Measurements from ENCODE around the gene DLK2. TPM values are rescaled to one million over a fixed set of nuclear protein-coding genes. Genes with fewer than 3 reads are reported as not detected.
A peak's percentile ranks its signal among the peaks of the same experiment; 100 is the strongest.
"Not testable (repeated sequence)": the region's sequence is repeated elsewhere in the genome, so short reads cannot be mapped to it uniquely, and the experiment has no call there.

Gene DLK2
- total RNA-seq, result 1.9 TPM
- long read RNA-seq, partial matches to known transcripts, result 0 of 5 reads
- long read RNA-seq, other reads (novel, unspliced or antisense), result 2 of 5 reads

- no peak for DNase-seq (ENCODE audit: missing footprints)
- intact Hi-C loops (cut with DNase I), result loop anchor here (2.0 kb wide), 1 partner anchor 41 kb away; no protein-coding TSS in a partner anchor
- ATAC-seq, result no peak
Measured at GRCh38 chr6:43455531-43456428, at the start of gene DLK2. Gene DLK2 (minus strand): TSS chr6:43455548. CDS start chr6:43454825, 723 bp downstream.

- DNase-seq (ENCODE audit: missing footprints), result no peak
- intact Hi-C loops (cut with DNase I), result loop anchor here (1.0 kb wide), 1 partner anchor 120 kb away; no protein-coding TSS in a partner anchor
- ATAC-seq, result no peak
Measured at GRCh38 chr6:43503443-43503842, 48.1 kb upstream of the DLK2 start.

GRCh38 chr6:43502666-43503065, 47.3 kb upstream of the DLK2 start:
- peak; percentile 52 for ATAC-seq
- no peak for DNase-seq (ENCODE audit: missing footprints)
- intact Hi-C loops (cut with DNase I), result loop anchor here (1.0 kb wide), 1 partner anchor 119 kb away; no protein-coding TSS in a partner anchor

GRCh38 chr6:43500921-43501320, 45.6 kb upstream of the DLK2 start:
- intact Hi-C loops (cut with DNase I), result no loop called here
- no peak for ATAC-seq
- DNase-seq (ENCODE audit: missing footprints), result no peak

- no peak for ATAC-seq
Measured at GRCh38 chr6:43499028-43499815, 43.9 kb upstream of the DLK2 start.

GRCh38 chr6:43498291-43498690, 42.9 kb upstream of the DLK2 start:
- DNase-seq (ENCODE audit: missing footprints); ATAC-seq; intact Hi-C loops (cut with DNase I): not testable (repeated sequence)

More at GRCh38 chr6:43499028-43499815, 43.9 kb upstream of the DLK2 start:
- DNase-seq (ENCODE audit: missing footprints), result no peak
- intact Hi-C loops (cut with DNase I), result no loop called here

- intact Hi-C loops (cut with DNase I), result loop anchor here (2.0 kb wide), 1 partner anchor 43 kb away; the partner anchor contains the start of gene DLK2
- no peak for DNase-seq (ENCODE audit: missing footprints)
- ATAC-seq, result no peak
Measured at GRCh38 chr6:43497689-43498088, 42.3 kb upstream of the DLK2 start.

- intact Hi-C loops (cut with DNase I), result loop anchor here (2.0 kb wide), 1 partner anchor 42 kb away; the partner anchor contains the start of gene DLK2
- ATAC-seq (no peak), DNase-seq (ENCODE audit: missing footprints) (no peak)
Measured at GRCh38 chr6:43497129-43497396, 41.7 kb upstream of the DLK2 start.

- intact Hi-C loops (cut with DNase I), result loop anchor here (2.0 kb wide), 1 partner anchor 42 kb away; the partner anchor contains the start of gene DLK2
- ATAC-seq (no peak), DNase-seq (ENCODE audit: missing footprints) (no peak)
Measured at GRCh38 chr6:43496370-43497128, 41.2 kb upstream of the DLK2 start.

- intact Hi-C loops (cut with DNase I), result loop anchor here (2.0 kb wide), 1 partner anchor 25 kb away; no protein-coding TSS in a partner anchor
- DNase-seq (ENCODE audit: missing footprints) (no peak), ATAC-seq (no peak)
Measured at GRCh38 chr6:43495409-43495941, 40.1 kb upstream of the DLK2 start.

- intact Hi-C loops (cut with DNase I), result loop anchor here (2.0 kb wide), 1 partner anchor 24 kb away; no protein-coding TSS in a partner anchor
- DNase-seq (ENCODE audit: missing footprints) (no peak), ATAC-seq (no peak)
Measured at GRCh38 chr6:43494766-43495165, 39.4 kb upstream of the DLK2 start.

GRCh38 chr6:43494321-43494720, 39.0 kb upstream of the DLK2 start:
- intact Hi-C loops (cut with DNase I), result loop anchor here (2.0 kb wide), 1 partner anchor 24 kb away; no protein-coding TSS in a partner anchor
- no peak for DNase-seq (ENCODE audit: missing footprints)
- no peak for ATAC-seq

GRCh38 chr6:43493833-43494232, 38.5 kb upstream of the DLK2 start:
- no peak for ATAC-seq
- intact Hi-C loops (cut with DNase I), result loop anchor here (2.0 kb wide), 1 partner anchor 23 kb away; no protein-coding TSS in a partner anchor
- DNase-seq (ENCODE audit: missing footprints), result no peak

- ATAC-seq (no peak), DNase-seq (ENCODE audit: missing footprints) (no peak)
- intact Hi-C loops (cut with DNase I), result no loop called here
Measured at GRCh38 chr6:43493230-43493629, 37.9 kb upstream of the DLK2 start.

- intact Hi-C loops (cut with DNase I), result no loop called here
- peak; percentile 18 for ATAC-seq
- no peak for DNase-seq (ENCODE audit: missing footprints)
Measured at GRCh38 chr6:43492673-43493072, 37.3 kb upstream of the DLK2 start.

- intact Hi-C loops (cut with DNase I), result no loop called here
- peak; percentile 81 for ATAC-seq
- DNase-seq (ENCODE audit: missing footprints), result peak; percentile 89
Measured at GRCh38 chr6:43491750-43492661, 36.7 kb upstream of the DLK2 start.

- DNase-seq (ENCODE audit: missing footprints) (no peak), ATAC-seq (no peak)
- intact Hi-C loops (cut with DNase I), result no loop called here
Measured at GRCh38 chr6:43490523-43490939, 35.2 kb upstream of the DLK2 start.
